Skeletal muscle satellite cell (primary cell): ENCODE results near the gene ABAT.

Experiments
- H3K27me3 ChIP-seq: 2 replicates; pipeline ENCODE4 v1.7.0; 2013; ENCODE audit warnings: low read length; ENCODE audit not compliant: control insufficient read depth, insufficient read depth
- H3K36me3 ChIP-seq: 2 replicates; pipeline ENCODE4 v1.7.0; 2013; ENCODE audit warnings: mild to moderate bottlenecking, control low read depth, low read length; ENCODE audit not compliant: insufficient read depth
- H3K4me1 ChIP-seq: 2 replicates; pipeline ENCODE4 v1.7.0; 2013; ENCODE audit warnings: low read length; ENCODE audit not compliant: control insufficient read depth, insufficient read depth
- H3K4me2 ChIP-seq: 2 replicates; pipeline ENCODE4 v1.7.0; 2013; ENCODE audit warnings: mild to moderate bottlenecking, low read length
- H3K4me3 ChIP-seq: 2 replicates; pipeline ENCODE4 v1.7.0; 2013; ENCODE audit warnings: low read length
- H3K9ac ChIP-seq: 2 replicates; pipeline ENCODE4 v1.7.0; 2013; ENCODE audit warnings: mild to moderate bottlenecking, low read depth, low read length, moderate library complexity
- H3K9me3 ChIP-seq: replicated peaks from 2 replicates; pipeline ENCODE4 v1.7.0; 2013; ENCODE audit warnings: mild to moderate bottlenecking, control low read depth, low read length

The ABAT gene

GRCh38 chr16:8675183-8676159 lies 1.1 kb downstream of the ABAT start:
- H3K36me3 ChIP-seq, result no peaks in the 10 kb centered on the region
- H3K4me2 ChIP-seq, result peak overlapping the region; percentile 98
- H3K9me3 ChIP-seq, result no peaks in the 10 kb centered on the region
- peaks cover 10% of the 10 kb centered on the region for H3K4me1 ChIP-seq
- peak overlapping the region; percentile 76 for H3K9ac ChIP-seq
- peak overlapping the region; percentile 87 for H3K4me3 ChIP-seq
- H3K27me3 ChIP-seq, result peaks cover 9% of the 10 kb centered on the region

- H3K27me3 ChIP-seq, result peaks cover 9% of the 10 kb centered on the region
- peaks cover 10% of the 10 kb centered on the region for H3K4me1 ChIP-seq
- H3K4me2 ChIP-seq, result no peak overlapping the region
- H3K4me3 ChIP-seq, result no peak overlapping the region
- H3K9ac ChIP-seq, result no peak overlapping the region
- H3K9me3 ChIP-seq, result no peaks in the 10 kb centered on the region
- H3K36me3 ChIP-seq, result no peaks in the 10 kb centered on the region
Observed at GRCh38 chr16:8676160-8676547, 1.7 kb downstream of the ABAT start.

GRCh38 chr16:8676737-8677375 lies 2.4 kb downstream of the ABAT start:
- Histone ChIP-seq H3K4me1 (peaks cover 10% of the 10 kb centered on the region), H3K27me3 (peaks cover 9% of the 10 kb centered on the region), H3K9ac (no peak overlapping the region), H3K4me3 (no peak overlapping the region), H3K4me2 (no peak overlapping the region), H3K9me3 (no peaks in the 10 kb centered on the region), H3K36me3 (no peaks in the 10 kb centered on the region)

DNA sequence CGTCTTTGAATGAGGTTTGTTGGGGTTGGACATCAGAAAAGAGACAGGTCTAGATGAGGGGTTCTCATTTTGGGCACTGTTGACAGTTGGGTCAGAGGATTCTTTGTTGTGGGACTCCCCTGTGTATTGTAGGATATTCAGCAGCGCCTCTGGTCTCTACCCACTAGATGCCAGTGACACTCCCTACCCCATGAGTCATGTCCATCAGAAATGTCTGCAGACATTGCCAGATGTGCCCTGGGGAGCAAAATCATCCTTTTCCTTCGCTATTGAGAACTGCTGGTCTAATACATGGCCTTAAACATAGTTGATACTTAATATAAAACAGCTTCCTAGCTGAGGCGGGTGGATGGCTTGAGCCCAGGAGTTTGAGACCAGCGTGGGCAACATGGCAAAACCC lies 3.1 kb downstream of the ABAT start:
- peaks cover 9% of the 10 kb centered on the region for H3K27me3 ChIP-seq
- peaks cover 10% of the 10 kb centered on the region for H3K4me1 ChIP-seq
- H3K4me3 ChIP-seq, result no peak overlapping the region
- H3K9ac ChIP-seq, result no peak overlapping the region
- no peak overlapping the region for H3K4me2 ChIP-seq
- no peaks in the 10 kb centered on the region for H3K9me3 ChIP-seq
- H3K36me3 ChIP-seq, result no peaks in the 10 kb centered on the region

- Histone ChIP-seq H3K9ac (no peak overlapping the region), H3K36me3 (no peaks in the 10 kb centered on the region), H3K9me3 (no peaks in the 10 kb centered on the region), H3K4me3 (no peak overlapping the region), H3K4me2 (no peak overlapping the region), H3K4me1 (peaks cover 10% of the 10 kb centered on the region), H3K27me3 (peaks cover 9% of the 10 kb centered on the region)
Observed at GRCh38 chr16:8678068-8678927, 3.9 kb downstream of the ABAT start.

GRCh38 chr16:8679151-8679550 lies 4.7 kb downstream of the ABAT start:
- H3K9me3 ChIP-seq, result no peaks in the 10 kb centered on the region
- H3K4me1 ChIP-seq, result peaks cover 10% of the 10 kb centered on the region
- peaks cover 9% of the 10 kb centered on the region for H3K27me3 ChIP-seq
- H3K4me3 ChIP-seq, result no peak overlapping the region
- H3K9ac ChIP-seq, result no peak overlapping the region
- H3K36me3 ChIP-seq, result no peaks in the 10 kb centered on the region
- H3K4me2 ChIP-seq, result no peak overlapping the region

DNA sequence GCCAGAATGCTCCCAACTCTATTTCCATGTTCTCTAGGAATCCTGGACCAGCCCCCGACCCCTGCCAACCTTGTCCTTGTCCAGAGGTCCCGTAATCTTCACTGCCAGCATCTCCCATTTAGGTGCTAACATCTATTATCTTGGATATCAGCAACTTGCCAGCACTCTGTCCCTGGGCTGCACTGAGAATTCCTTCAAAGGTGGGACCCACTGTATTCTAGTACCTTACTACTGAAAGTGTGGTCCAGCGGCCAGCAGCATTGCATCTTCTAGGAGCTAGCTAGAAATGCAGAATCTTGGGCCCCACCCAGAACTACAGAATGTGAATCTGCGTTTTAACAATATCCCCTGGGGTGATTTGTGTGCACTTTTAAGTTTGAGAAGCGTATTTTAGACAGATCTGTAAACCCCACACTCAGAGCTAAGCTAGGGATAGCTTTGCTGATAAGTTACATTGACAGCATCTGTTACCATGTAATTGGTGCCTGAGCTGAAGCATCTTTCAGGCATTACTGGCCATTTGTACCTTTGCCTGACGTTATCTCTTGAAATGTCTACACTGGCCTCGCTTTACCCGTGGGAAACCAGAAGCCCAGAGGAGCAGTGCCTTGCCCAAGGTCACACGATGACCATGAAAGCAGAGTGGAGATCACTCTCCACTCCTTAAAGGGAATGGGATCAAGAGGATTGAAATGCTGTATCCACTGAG lies 8.3 kb downstream of the ABAT start:
- Histone ChIP-seq H3K27me3 (no peaks in the 10 kb centered on the region), H3K4me2 (no peak overlapping the region), H3K36me3 (no peaks in the 10 kb centered on the region), H3K9me3 (no peaks in the 10 kb centered on the region), H3K9ac (no peak overlapping the region), H3K4me3 (no peak overlapping the region), H3K4me1 (peaks cover under 1% of the 10 kb centered on the region)

GRCh38 chr16:8683640-8684039 lies 9.2 kb downstream of the ABAT start:
- no peaks in the 10 kb centered on the region for H3K4me1 ChIP-seq
- no peaks in the 10 kb centered on the region for H3K27me3 ChIP-seq
- no peaks in the 10 kb centered on the region for H3K9me3 ChIP-seq
- no peak overlapping the region for H3K4me3 ChIP-seq
- H3K9ac ChIP-seq, result no peak overlapping the region
- no peak overlapping the region for H3K4me2 ChIP-seq
- H3K36me3 ChIP-seq, result no peaks in the 10 kb centered on the region

DNA sequence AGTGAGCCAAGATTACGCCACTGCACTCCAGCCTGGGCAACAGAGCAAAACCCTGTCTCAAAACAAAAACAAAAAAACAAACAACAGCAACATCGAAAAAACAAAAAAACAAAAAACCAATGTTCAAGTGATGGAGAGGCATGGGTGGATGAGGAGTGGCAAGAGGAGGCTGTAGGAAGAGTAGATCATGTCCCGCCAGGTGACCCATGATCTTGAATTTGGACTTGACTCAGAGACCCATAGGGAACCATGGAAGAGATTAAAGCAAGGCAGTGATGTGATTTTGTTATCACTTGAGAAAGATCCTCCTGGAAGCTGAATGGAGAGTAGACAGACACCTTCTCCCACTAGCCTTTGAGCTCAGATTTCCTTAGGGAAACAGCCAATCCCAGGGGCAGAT lies 11.2 kb downstream of the ABAT start:
- no peaks in the 10 kb centered on the region for H3K27me3 ChIP-seq
- H3K4me3 ChIP-seq, result no peak overlapping the region
- no peaks in the 10 kb centered on the region for H3K9me3 ChIP-seq
- no peaks in the 10 kb centered on the region for H3K4me1 ChIP-seq
- H3K9ac ChIP-seq, result no peak overlapping the region
- no peak overlapping the region for H3K4me2 ChIP-seq
- no peaks in the 10 kb centered on the region for H3K36me3 ChIP-seq

- H3K36me3 ChIP-seq, result no peaks in the 10 kb centered on the region
- no peaks in the 10 kb centered on the region for H3K4me1 ChIP-seq
- H3K9ac ChIP-seq, result no peak overlapping the region
- H3K4me3 ChIP-seq, result no peak overlapping the region
- no peaks in the 10 kb centered on the region for H3K9me3 ChIP-seq
- no peak overlapping the region for H3K4me2 ChIP-seq
- no peaks in the 10 kb centered on the region for H3K27me3 ChIP-seq
Observed at GRCh38 chr16:8686031-8686621, 11.7 kb downstream of the ABAT start.
